Mesangial cell (primary cell): ENCODE data around the gene SEMA4C. TPM values are rescaled to one million over a fixed set of nuclear protein-coding genes. Genes with fewer than 3 reads are reported as not detected.

Source experiments
- total RNA-seq: library from RNA; depleted of rRNA; stranded (reverse); fragments of >200 nt; gene quantifications from 2 replicates; pipeline ENCODE4 v1.2.3, GENCODE V29; 2015

The SEMA4C gene, protein sequence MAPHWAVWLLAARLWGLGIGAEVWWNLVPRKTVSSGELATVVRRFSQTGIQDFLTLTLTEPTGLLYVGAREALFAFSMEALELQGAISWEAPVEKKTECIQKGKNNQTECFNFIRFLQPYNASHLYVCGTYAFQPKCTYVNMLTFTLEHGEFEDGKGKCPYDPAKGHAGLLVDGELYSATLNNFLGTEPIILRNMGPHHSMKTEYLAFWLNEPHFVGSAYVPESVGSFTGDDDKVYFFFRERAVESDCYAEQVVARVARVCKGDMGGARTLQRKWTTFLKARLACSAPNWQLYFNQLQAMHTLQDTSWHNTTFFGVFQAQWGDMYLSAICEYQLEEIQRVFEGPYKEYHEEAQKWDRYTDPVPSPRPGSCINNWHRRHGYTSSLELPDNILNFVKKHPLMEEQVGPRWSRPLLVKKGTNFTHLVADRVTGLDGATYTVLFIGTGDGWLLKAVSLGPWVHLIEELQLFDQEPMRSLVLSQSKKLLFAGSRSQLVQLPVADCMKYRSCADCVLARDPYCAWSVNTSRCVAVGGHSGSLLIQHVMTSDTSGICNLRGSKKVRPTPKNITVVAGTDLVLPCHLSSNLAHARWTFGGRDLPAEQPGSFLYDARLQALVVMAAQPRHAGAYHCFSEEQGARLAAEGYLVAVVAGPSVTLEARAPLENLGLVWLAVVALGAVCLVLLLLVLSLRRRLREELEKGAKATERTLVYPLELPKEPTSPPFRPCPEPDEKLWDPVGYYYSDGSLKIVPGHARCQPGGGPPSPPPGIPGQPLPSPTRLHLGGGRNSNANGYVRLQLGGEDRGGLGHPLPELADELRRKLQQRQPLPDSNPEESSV
- total RNA-seq = 24.6 and 50.6 TPM in 2 replicates

DNA sequence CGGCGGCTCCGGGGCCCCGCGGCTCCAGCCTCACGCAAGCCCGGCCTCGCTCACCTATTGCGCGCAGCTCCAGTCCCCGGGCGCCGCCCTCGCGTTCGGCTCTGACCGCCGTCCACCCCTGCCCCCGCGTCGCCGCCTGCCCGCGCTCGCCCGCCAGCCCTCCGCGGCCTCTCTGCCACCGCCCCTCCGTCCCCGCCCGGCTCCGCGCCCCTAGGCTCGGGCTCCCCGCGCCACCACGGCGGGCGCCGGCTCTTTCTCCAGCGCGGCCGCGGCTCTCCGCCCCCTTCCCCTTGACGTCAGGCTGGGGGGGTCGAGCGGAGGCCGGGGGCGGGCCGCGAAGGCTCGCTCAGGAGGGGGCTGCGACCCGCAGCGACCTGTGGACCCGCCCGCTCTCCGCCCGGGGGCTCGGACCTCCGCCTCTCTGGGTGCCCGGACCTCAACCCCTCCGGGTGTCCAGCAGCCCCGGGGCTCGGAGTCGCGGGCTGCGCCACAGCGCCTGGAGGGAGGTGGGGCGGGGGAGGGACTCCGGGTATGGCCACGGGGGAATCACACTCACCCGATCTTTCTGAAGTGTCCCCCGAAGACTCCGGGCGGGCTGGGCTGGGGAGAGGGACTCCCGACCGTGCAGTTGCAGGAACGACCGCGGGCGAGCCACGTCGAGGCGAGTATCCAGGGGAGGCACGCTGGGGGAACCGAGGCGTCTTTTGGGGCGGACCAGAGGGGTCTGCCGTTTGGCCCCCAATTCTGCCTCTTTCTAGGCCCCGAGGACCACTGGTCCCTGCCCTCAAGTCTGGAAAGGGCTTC is at the start of gene SEMA4C:
SEMA4C (minus strand) TSS at position 259 of the 804 bp plus-strand sequence. CDS start 2,194 bp downstream, outside the sequence.

DNA sequence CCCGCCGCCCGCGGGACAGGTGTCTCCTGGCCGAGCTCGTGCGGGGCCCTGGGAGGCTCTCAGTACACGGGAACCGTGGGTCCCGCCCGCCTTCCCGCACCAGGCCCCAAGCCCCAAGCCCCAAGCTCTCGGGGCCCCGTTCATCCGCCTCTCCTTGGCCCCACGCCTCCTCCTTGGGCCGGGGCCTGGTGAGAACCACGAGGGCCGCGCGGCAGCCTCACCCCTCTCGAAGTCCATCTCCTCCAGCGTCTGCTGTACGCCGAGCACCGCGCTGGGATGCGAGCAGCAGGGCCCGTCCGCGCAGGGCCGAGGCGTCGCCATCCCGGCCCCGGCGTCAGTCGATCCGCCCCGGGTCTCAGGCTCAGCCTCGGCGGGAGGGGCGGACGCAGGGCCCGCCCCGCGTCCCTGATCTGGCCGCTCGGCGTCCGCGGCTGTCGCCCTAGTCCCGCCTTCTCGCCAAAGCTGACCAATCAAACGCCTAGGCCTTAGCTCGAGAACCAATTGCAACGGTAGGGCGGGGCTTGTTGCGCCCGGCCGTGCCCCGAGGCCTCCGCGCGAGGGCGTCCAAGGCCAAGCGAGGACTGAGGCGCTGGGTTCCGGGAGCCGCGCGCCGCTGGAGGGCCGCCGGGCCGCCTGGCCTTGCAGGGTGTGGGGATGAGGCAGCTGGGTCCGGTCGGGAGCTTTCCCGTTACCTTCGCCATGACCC is 12.1 kb downstream of the SEMA4C start, which contains the start of gene ANKRD39:
ANKRD39 (minus strand) TSS at position 350 of the 706 bp plus-strand sequence; CDS start at position 321, 29 bp downstream.

DNA sequence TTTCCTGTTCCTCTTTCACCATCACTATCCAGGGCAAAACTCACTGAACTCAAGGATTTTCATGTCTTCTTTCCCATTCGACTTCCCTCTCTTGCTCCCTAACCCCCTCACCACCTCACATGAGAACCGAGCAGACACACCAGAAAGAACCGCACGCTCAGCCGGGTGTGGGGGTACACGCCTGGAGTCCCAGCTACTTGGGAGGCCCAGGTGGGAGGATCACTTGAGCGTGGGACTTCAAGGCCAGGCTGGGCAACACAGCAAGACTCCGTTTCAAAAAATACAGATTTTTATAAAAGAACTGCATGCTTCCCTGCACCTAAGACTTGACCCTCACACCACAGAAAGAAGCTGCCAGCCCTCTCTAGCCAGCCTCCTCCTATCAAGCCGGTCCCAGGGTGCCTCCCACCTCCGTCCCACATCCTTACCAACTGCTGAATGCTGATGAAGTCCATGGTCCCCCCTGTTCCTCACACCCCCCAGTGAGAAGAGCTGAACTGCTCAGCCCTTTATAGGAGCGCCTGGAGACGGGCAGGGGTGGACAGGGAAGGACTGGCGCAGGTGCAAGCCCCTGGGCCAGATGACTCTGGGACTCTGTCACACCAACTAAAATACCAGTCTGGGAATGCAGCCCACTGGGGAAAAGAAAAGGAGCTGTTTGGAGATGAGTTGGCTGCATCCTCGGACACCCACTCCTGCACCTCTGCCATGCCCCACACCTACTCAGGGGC is 26.2 kb downstream of the SEMA4C start, which contains the start of gene ANKRD23:
ANKRD23 (minus strand) TSS at position 484 of the 731 bp plus-strand sequence; CDS start at position 455, 29 bp downstream.

DNA sequence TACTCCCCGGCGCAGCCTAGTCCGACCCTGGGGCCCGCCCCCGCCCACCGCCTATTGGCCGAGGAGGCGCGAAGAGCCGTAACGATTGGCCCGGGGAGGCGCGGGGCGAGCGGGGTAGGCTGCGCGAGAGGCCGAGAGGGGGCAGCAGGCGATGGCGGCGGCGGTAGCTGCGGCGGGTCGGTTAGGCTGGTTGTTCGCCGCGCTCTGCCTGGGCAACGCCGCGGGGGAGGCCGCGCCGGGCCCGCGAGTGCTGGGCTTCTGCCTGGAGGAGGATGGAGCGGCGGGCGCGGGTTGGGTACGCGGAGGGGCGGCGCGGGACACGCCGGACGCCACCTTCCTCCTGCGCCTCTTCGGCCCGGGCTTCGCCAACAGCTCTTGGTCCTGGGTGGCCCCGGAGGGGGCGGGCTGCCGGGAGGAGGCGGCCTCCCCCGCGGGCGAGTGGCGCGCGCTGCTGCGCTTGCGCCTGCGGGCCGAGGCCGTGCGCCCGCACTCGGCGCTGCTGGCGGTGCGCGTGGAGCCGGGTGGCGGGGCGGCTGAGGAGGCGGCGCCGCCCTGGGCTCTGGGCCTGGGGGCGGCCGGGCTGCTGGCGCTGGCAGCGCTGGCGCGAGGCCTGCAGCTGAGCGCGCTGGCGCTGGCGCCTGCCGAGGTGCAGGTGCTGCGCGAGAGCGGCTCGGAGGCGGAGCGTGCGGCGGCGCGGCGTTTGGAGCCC is 53.6 kb downstream of the SEMA4C start, which contains the start of gene CNNM3:
CNNM3 (plus strand) TSS at position 142 of the 709 bp plus-strand sequence; CDS start at position 152, 10 bp downstream.

Other genes starting within 250 kb of the SEMA4C start
- gene KANSL3, start 231.8 kb downstream of the SEMA4C start, total RNA-seq = 21.3 and 33.5 TPM in 2 replicates
- under 0.01 TPM in 1 of 2 replicates, not detected in the other for gene FER1L5, start 227.3 kb downstream of the SEMA4C start, total RNA-seq
- gene LMAN2L, start 130.0 kb downstream of the SEMA4C start, total RNA-seq = 13.1 and 16.3 TPM in 2 replicates
- gene CNNM4, start 109.2 kb downstream of the SEMA4C start, total RNA-seq = 8.0 and 8.8 TPM in 2 replicates
- 7.2 and 13.6 TPM in 2 replicates for gene CNNM3, start 53.8 kb downstream of the SEMA4C start, total RNA-seq
- gene ANKRD23, start 26.1 kb downstream of the SEMA4C start, total RNA-seq = 0.49 and 1.9 TPM in 2 replicates
- gene ANKRD39, start 12.1 kb downstream of the SEMA4C start, total RNA-seq = 22.1 and 34.7 TPM in 2 replicates
- not detected in 2 replicates for gene FAM178B, start 116.5 kb upstream of the SEMA4C start, total RNA-seq
- 6.2 and 16.6 TPM in 2 replicates for gene FAHD2B, start 224.8 kb upstream of the SEMA4C start, total RNA-seq
- 5.7 and 11.1 TPM in 2 replicates for gene ANKRD36, start 243.1 kb upstream of the SEMA4C start, total RNA-seq